ENCODE data around the gene STX10.

The STX10 gene

GRCh38 chr19:13150187-13150930, at the start of gene STX10, which contains the start of gene IER2:
Gene STX10 (minus strand): TSS chr19:13150375. CDS start chr19:13150173, 202 bp downstream.
Gene IER2 (plus strand): TSS chr19:13150411. CDS start chr19:13153187, 2,776 bp downstream.
- in situ Hi-C loops (cut with HindIII; ENCODE audit: low pct_ligation_motif_present, low sequenced_read_pairs): no loop called here
- TF ChIP-seq, protein P1, sequence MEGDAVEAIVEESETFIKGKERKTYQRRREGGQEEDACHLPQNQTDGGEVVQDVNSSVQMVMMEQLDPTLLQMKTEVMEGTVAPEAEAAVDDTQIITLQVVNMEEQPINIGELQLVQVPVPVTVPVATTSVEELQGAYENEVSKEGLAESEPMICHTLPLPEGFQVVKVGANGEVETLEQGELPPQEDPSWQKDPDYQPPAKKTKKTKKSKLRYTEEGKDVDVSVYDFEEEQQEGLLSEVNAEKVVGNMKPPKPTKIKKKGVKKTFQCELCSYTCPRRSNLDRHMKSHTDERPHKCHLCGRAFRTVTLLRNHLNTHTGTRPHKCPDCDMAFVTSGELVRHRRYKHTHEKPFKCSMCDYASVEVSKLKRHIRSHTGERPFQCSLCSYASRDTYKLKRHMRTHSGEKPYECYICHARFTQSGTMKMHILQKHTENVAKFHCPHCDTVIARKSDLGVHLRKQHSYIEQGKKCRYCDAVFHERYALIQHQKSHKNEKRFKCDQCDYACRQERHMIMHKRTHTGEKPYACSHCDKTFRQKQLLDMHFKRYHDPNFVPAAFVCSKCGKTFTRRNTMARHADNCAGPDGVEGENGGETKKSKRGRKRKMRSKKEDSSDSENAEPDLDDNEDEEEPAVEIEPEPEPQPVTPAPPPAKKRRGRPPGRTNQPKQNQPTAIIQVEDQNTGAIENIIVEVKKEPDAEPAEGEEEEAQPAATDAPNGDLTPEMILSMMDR (IDR thresholded peaks at IDR 0.05; ENCODE audit: low read depth, low read length, missing control alignments): peak; percentile 62
- Histone ChIP-seq H3K27me3 (replicated peaks) (no peaks in the 10 kb centered on the region), H3K4me3 (ENCODE audit: low read depth, low read length) (peak within 1 kb of the TSS; percentile 91), H3K36me3 (replicated peaks) (peaks cover 14% of the 10 kb centered on the region), H3K27ac (peak within 1 kb of the TSS; percentile 86)
- peak; percentile 93 for DNase-seq

GRCh38 chr19:13198634-13199033, 48.5 kb upstream of the STX10 start:
- Histone ChIP-seq H3K4me3 (ENCODE audit: low read depth, low read length) (no peak overlapping the region), H3K36me3 (replicated peaks) (no peaks in the 10 kb centered on the region), H3K27me3 (replicated peaks) (no peaks in the 10 kb centered on the region), H3K27ac (no peak overlapping the region)
- TF ChIP-seq, protein P1 (IDR thresholded peaks at IDR 0.05; ENCODE audit: low read depth, low read length, missing control alignments): no peak
- in situ Hi-C loops (cut with HindIII; ENCODE audit: low pct_ligation_motif_present, low sequenced_read_pairs): no loop called here
- no peak for DNase-seq

GRCh38 chr19:13195678-13196077, 45.5 kb upstream of the STX10 start:
- TF ChIP-seq, protein P1 (IDR thresholded peaks at IDR 0.05; ENCODE audit: low read depth, low read length, missing control alignments): peak; percentile 5
- H3K27ac ChIP-seq: no peak overlapping the region
- H3K27me3 ChIP-seq (replicated peaks): no peaks in the 10 kb centered on the region
- no peaks in the 10 kb centered on the region for H3K36me3 ChIP-seq (replicated peaks)
- in situ Hi-C loops (cut with HindIII; ENCODE audit: low pct_ligation_motif_present, low sequenced_read_pairs): no loop called here
- DNase-seq: no peak
- H3K4me3 ChIP-seq (ENCODE audit: low read depth, low read length): no peak overlapping the region

GRCh38 chr19:13190781-13191540, 40.8 kb upstream of the STX10 start:
- Histone ChIP-seq H3K4me3 (ENCODE audit: low read depth, low read length) (no peak overlapping the region), H3K36me3 (replicated peaks) (no peaks in the 10 kb centered on the region), H3K27me3 (replicated peaks) (no peaks in the 10 kb centered on the region), H3K27ac (no peak overlapping the region)
- DNase-seq: no peak
- TF ChIP-seq, protein P1 (IDR thresholded peaks at IDR 0.05; ENCODE audit: low read depth, low read length, missing control alignments): no peak
- in situ Hi-C loops (cut with HindIII; ENCODE audit: low pct_ligation_motif_present, low sequenced_read_pairs): no loop called here

GRCh38 chr19:13189600-13189999, 39.4 kb upstream of the STX10 start:
- Histone ChIP-seq H3K27me3 (replicated peaks) (no peaks in the 10 kb centered on the region), H3K36me3 (replicated peaks) (no peaks in the 10 kb centered on the region), H3K27ac (no peak overlapping the region), H3K4me3 (ENCODE audit: low read depth, low read length) (no peak overlapping the region)
- TF ChIP-seq, protein P1 (IDR thresholded peaks at IDR 0.05; ENCODE audit: low read depth, low read length, missing control alignments): no peak
- DNase-seq: no peak
- in situ Hi-C loops (cut with HindIII; ENCODE audit: low pct_ligation_motif_present, low sequenced_read_pairs): no loop called here
